ENCODE results near the gene PTOV1. TPM values are rescaled to one million over a fixed set of nuclear protein-coding genes. Genes with fewer than 3 reads are reported as not detected.

PTOV1 gene
- total and polyA plus RNA-seq, 2 of the 13 experiments (the other 11 are each of a cell fraction or from before 2014, with no cell fraction given) = 63.5 to 68.5 TPM

- TF ChIP-seq HMGXB3 (CRISPR knock-in tag; IDR thresholded peaks at IDR 0.05; ENCODE audit: borderline replicate concordance) (no peak), ZNF788 (CRISPR knock-in tag; IDR thresholded peaks at IDR 0.05; ENCODE audit: borderline replicate concordance) (peak; percentile 87; the same call in 1 of the 2 replicates), ZSCAN30 (CRISPR knock-in tag; IDR thresholded peaks at IDR 0.05) (0 out of 2 replicates have a peak, but pooled peaks have one; percentile 61), FIP1L1 (IDR thresholded peaks at IDR 0.05; ENCODE audit: borderline replicate concordance, insufficient read depth, low read depth, low read length) (no peak), PRDM4 (CRISPR knock-in tag; IDR thresholded peaks at IDR 0.05; ENCODE audit: borderline replicate concordance) (no peak), ZNF580 (CRISPR knock-in tag; IDR thresholded peaks at IDR 0.05; ENCODE audit: borderline replicate concordance, low read depth) (peak; percentile 54; the same call in 1 of the 2 replicates), DRAP1 (CRISPR knock-in tag; IDR thresholded peaks at IDR 0.05) (peak; percentile 48), ZXDC (CRISPR knock-in tag; IDR thresholded peaks at IDR 0.05) (no peak), PTBP1 (IDR thresholded peaks at IDR 0.05; ENCODE audit: low read depth, low read length, poor library complexity, severe bottlenecking) (peak; percentile 22), ARID5B (CRISPR knock-in tag; IDR thresholded peaks at IDR 0.05) (no peak; the same call in 1 of the 2 replicates), POLR2G (IDR thresholded peaks at IDR 0.05; ENCODE audit: low read depth, low read length) (peak; percentile 81), ZNF7 (CRISPR knock-in tag; IDR thresholded peaks at IDR 0.05) (no peak)
These were observed 16.2 kb downstream of the PTOV1 start, which contains the start of gene PNKP (continued) for GRCh38 chr19:49866933-49867782.

All from HepG2 (cell line).